GM18526 (cell line): Measurements from ENCODE around the gene SYT14.

Experiments used
- POLR2A ChIP-seq: IDR thresholded peaks from 3 replicates; pipeline ENCODE4 v1.6.1; 2011; ENCODE audit not compliant: insufficient read length; ENCODE audit errors: extremely low read depth

SYT14 gene

DNA sequence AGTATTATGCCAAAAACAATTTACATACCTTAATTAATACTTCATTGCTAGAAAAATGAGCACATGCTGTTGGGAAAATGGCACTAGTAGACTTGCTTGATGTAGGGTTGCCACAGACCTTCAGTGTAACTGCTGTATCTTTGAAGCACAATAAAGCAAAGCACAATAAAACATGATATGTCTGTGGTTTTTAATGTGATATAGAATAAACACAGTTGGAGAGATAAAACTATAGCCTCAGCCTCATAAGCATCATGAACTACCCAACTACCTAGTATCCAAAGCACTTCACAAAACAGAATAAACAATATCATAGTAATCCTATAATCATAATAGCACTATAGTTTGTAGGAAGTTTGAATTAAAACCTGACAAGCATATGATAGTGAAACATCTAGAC lies 143.5 kb downstream of the SYT14 start:
- TF ChIP-seq POLR2A, result no peak

DNA sequence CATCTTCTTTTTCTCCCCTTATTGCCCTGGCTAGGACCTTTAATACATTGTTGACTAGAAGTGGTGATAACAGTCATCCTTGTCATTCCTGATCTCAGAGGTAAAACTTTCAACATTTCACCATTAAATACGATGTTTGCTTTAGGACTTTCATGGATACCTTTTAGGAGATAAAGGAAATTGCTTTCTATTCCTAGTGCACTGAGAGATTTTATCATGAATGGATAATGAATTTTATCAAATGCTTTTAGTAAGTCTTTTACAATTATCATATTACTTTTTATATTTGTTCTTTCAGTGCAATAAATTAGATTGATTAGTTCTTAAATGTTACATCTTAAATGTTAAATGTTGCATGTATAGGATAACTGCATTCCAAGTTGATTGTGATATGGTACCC lies 147.3 kb downstream of the SYT14 start:
- no peak for TF ChIP-seq POLR2A

DNA sequence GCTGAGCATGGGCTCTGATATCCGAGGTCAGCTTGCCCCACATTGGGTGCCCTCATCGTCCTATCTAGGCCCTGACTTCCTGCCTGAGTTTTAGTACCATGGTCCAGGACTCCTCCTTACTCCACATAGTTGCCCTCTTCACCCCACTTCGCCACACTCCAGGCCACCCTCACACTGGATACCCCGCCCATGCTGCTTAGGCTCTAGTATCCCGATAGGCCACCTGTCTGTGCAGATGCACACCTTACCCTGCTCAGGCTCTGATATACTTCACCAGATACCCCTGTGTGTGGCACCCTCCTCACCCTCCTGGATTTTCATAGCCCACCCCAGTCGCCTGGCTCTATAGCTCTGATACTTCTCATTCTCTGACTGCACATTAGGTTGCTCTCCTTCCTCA lies 149.0 kb downstream of the SYT14 start:
- no peak for TF ChIP-seq POLR2A

DNA sequence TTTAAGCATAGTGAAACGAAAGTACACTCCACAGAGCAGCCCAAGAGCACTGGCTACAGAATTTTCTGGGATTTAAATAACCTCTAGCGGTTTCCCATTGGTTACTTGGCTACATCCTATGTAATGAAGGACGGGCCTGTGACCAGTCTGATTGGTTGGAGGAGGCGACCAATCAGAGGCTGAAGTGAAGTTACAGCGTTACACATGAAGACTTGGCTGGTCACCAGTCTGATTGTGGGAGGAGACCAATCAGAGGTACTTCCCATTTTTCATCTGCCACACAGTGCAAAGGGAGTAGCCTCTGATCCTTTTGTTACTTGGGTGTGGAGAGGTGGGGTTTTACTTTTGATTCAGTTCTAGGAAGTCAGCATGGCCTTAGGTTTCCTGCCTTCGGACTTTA lies 151.8 kb downstream of the SYT14 start:
- no peak for TF ChIP-seq POLR2A

DNA sequence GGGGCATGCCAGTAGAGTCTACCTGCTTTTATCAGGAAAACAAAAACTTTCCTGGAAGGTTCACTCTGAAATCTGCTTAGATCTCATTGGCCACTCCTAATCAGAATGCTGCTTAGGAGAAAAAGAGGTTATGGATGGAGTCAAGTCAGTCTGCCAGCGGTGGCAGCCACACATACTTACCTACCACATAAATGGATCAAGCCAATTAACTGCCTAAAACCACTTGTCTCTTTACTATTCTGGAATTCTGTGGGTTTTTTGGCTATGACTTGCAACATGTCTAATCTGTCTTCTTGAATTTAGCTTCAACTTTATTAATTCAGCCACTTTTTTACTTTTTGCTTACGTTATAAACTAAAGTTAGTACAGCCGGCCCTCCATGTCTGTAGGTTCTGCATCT lies 154.3 kb downstream of the SYT14 start:
- no peak for TF ChIP-seq POLR2A

GRCh38 chr1:210093461-210093860 lies 155.4 kb downstream of the SYT14 start:
- no peak for TF ChIP-seq POLR2A

GRCh38 chr1:210098356-210098755 lies 160.3 kb downstream of the SYT14 start:
- TF ChIP-seq POLR2A, result no peak

DNA sequence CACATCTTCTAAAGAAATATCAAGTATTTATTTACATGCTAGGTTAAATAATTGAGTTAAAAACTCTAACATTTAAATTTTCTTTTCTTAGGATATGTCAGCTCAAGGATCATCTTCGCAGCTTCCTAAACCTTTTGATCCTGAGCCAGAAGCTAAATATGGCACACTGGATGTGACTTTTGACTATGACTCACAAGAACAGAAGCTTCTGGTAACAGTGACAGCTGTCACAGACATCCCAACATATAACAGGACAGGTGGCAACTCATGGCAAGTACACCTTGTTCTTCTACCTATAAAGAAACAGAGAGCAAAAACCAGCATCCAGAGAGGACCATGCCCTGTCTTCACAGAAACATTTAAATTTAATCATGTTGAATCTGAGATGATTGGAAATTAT lies 161.9 kb downstream of the SYT14 start:
- TF ChIP-seq POLR2A, result no peak

- no peak for TF ChIP-seq POLR2A
Measured at GRCh38 chr1:210104103-210104502, 166.1 kb downstream of the SYT14 start.

GRCh38 chr1:210117198-210117597 lies 179.2 kb downstream of the SYT14 start:
- TF ChIP-seq POLR2A, result no peak

DNA sequence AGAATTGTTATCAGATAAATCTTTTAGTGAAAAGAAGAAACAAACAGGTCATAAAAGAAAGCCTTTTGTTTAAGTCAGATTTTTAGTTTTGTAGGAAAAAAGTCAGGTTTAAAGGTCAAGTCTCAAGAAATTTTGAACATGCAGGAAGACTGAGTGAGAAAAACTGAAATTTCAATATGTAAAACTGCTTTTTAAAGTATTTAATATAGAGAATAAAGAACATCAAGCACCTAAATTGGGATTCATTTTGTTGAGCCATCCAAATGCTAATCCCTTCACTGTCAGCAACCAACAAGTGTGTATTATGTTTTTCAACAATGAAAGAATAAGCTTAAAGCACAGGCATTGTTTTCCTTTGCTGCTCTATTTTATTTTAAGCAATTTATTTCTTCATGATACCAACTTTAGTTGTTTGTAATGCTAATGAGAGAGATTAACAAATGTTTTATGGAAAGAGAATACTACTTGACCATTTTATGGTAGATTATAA lies 179.7 kb downstream of the SYT14 start:
- TF ChIP-seq POLR2A, result no peak

DNA sequence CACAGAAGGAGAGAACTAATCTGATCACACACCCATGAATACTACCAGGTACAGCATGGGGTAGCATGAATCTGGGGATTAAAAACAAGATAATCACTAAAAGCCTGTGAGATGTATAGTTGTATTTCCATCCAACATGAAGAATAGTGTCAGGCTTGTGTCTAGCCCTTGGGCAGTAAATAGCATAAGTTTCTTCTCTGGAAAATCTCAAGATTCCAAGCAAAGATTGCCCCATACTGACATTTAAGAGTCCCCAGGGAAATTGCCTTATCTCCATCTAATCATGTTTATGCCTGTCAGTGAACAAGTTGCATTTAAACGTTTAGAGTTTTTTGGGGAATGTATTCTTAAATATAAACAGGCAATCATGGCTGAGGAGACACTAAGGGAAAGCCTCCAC lies 185.4 kb downstream of the SYT14 start:
- TF ChIP-seq POLR2A, result no peak

GRCh38 chr1:210123924-210124589 lies 186.0 kb downstream of the SYT14 start:
- no peak for TF ChIP-seq POLR2A

GRCh38 chr1:210124736-210125135 lies 186.7 kb downstream of the SYT14 start:
- TF ChIP-seq POLR2A, result no peak

GRCh38 chr1:210125143-210125542 lies 187.1 kb downstream of the SYT14 start:
- no peak for TF ChIP-seq POLR2A

GRCh38 chr1:210129092-210129491 lies 191.1 kb downstream of the SYT14 start:
- no peak for TF ChIP-seq POLR2A

DNA sequence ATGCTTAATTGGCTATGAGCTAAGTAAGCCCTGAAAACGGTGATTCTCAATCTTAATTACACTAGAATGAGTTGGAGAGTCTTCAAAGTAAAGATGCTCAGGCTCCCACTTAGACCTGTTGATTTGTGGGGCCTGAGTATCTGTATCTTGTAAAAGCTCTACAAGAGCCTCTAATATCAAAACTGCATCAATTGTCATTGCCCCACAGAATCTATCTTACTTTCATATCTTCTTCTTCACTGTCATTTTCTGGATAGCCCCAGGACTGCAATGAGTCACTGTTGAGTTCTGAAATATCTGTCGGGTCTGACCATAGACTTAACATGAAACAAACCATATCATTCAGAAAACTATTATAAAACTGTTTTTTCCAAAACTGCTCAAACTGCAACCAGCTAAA lies 191.7 kb downstream of the SYT14 start:
- no peak for TF ChIP-seq POLR2A

DNA sequence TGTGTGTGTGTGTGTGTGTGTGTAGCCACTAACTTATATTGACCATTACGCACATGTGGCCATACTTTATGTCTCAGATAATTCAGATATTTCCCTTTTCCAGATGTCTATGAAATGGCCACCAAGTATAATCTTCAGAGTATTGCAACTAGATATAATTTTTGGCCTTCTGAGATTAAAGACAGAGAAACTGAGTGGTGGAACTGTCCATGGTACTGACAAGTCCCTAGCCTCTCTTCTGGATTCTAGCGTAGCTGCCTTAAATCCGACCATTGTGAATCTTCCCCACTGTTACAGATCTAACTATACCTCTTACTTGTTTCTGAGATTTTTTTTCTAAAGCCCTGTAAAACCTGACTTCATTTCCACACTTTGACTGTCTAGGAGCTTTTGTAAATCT lies 194.6 kb downstream of the SYT14 start:
- TF ChIP-seq POLR2A, result no peak

GRCh38 chr1:210143465-210144062 lies 205.5 kb downstream of the SYT14 start:
- no peak for TF ChIP-seq POLR2A
